GM19395 (cell line): ENCODE results near the gene ARHGEF12.

Experiments used
- ATAC-seq: cut with Tn5 transposase; IDR thresholded peaks from one replicate; pipeline ENCODE4 v1.9.1; 2021; ENCODE audit warnings: mild to moderate bottlenecking, moderate library complexity; ENCODE audit not compliant: unreplicated experiment

ARHGEF12 gene

DNA sequence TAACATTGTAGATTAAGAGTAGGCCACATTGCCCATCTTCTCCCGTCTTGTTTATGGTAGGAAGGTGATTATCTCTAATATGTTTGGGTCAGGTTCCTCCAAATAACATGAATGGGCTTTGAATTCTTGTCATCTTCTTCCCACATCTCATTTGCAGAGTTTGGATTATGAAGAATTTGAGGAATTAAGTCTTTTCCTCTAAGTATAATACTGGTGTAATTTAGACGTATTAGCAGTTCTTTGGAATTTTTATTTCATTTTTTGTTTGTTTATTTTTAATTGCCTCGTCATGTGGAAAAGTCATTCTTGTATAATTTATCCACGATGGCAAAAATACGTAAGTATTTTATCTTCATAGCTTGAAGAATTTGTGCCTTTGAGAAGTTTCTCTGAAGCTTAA is 73.4 kb downstream of the ARHGEF12 start:
- ATAC-seq: no peak

DNA sequence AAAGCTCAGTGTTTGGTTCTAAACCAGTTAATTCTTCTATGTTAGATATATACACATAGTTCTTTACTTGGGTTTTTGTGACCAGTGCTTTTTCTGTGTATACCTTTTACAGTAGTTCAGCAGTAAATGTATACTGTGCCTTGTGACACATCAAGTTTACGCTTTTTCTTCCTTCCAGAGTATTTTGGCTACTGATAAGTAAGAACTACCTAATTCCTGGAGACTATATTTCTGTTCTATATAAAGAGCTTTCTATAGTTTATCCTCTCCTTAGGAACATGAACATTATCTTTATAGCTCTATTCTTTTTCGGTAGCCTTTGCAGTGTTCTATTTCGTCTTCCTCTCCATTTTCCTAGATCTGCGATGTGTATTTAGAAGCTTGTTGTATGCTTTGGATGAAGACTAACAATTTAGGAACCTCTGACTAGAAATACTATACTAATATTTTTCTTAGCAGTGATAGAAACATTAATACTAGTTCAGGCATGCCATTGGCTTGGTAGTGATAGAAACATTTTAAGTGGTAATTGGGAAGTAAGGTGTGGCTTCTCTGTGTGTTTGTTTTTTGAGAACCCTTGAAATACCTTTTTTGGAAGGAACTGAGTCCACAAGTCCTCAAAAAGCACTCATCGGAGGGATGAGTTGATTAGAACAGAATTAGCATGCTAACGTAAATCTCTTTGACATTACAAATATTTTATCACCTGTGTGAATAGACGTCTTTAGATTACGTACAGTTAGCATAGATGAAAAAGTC is 74.6 kb downstream of the ARHGEF12 start:
- no peak for ATAC-seq

GRCh38 chr11:120413480-120413879 is 77.3 kb downstream of the ARHGEF12 start:
- ATAC-seq: no peak

GRCh38 chr11:120420572-120420971 is 84.4 kb downstream of the ARHGEF12 start:
- no peak for ATAC-seq

GRCh38 chr11:120424185-120424969 is 88.2 kb downstream of the ARHGEF12 start:
- no peak for ATAC-seq

GRCh38 chr11:120424970-120425332 is 88.7 kb downstream of the ARHGEF12 start:
- no peak for ATAC-seq

DNA sequence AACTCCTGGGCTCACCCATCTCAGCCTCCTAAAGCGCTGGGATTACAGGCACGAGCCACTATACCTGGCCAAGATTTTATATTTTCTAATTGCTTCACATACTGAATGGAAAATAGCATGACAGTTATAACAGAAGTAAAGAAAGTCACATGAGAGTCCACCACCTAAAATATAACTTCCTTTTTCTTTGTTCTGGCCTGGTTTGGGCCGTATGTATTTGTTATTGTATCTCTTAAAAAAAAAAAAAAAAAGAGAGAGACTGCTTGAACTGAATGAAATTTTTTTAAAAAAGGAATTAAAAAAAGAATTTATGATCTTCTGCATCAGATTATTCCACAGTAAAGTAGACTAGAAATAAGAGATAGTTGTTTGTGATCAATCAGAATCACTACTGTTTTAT is 89.3 kb downstream of the ARHGEF12 start:
- no peak for ATAC-seq

DNA sequence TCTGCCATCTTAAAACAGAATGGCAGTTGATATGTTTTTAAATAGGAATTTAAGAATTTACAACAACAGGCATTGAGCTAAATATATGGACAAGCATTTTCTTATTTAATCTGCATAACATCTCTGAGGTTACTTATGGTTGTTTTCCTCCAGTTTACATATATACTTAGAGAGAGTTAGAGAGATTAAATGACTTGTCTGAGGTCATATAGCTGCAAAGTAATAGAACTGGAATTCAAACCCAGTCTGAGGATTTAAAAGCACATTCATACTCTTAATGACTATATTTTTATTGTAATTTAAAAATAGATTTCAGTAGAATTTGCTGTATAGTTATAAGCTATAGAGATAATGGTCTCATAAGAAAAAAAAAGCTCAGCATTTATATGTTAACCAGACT is 93.9 kb downstream of the ARHGEF12 start:
- ATAC-seq: no peak

DNA sequence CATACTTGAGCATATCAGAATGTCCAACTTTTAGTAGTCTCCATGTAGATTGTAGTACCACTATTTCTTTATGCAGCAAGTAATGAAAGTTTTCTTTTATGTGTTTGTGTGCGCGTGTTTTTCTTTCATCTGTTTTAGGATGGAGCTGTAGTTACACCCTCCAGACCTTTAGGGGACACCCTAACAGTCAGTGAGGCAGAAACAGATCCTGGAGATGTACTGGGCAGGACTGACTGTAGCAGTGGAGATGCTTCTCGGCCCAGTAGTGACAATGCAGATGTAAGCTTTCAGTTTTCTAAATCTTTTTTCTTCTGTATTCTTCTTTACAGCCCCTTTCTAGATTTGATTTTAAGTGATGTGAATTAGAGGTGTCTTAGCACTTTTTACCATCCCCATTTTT is 95.4 kb downstream of the ARHGEF12 start:
- no peak for ATAC-seq

GRCh38 chr11:120432056-120433018 is 96.1 kb downstream of the ARHGEF12 start:
- no peak for ATAC-seq

- no peak for ATAC-seq
Measured at GRCh38 chr11:120441592-120441991, 105.4 kb downstream of the ARHGEF12 start.

DNA sequence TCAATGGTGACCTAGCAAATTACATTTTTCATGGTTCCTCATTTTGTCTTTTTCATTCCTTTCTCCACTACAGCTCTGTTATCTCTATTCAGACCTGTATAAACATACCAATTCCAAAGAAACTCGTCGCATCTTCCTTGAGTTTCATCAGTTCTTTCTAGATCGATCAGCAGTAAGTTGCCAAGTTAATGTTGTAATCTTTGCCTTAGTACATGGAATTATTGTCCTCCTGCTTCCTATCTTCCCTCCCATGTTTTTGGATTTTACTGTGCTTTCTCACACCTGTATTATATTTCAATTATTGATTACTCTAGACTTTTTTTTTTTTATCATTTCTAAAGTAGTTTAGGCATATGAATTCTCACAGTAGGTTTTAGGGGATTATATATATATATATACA is 105.8 kb downstream of the ARHGEF12 start:
- no peak for ATAC-seq

DNA sequence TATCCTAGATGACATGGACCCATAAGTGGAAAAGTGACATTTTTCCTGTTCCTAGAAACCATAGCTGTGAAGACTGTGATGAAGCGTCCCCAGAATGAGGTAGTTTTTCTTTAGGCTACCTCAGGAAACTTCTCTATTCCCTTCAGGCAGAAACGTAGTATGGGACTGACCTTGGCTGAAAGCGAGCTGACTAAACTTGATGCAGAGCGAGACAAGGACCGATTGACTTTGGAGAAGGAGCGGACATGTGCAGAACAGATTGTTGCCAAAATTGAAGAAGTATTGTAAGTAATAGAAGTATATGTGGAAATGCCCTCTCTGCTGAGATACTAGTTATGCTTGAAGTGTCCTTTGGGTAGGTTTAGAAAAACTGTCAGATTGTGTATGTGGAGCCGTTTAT is 110.6 kb downstream of the ARHGEF12 start:
- no peak for ATAC-seq

GRCh38 chr11:120448240-120448639 is 112.0 kb downstream of the ARHGEF12 start:
- ATAC-seq: no peak

- ATAC-seq: no peak
Measured at GRCh38 chr11:120455487-120455886, 119.3 kb downstream of the ARHGEF12 start.

GRCh38 chr11:120457996-120458395 is 121.8 kb downstream of the ARHGEF12 start:
- ATAC-seq: no peak

DNA sequence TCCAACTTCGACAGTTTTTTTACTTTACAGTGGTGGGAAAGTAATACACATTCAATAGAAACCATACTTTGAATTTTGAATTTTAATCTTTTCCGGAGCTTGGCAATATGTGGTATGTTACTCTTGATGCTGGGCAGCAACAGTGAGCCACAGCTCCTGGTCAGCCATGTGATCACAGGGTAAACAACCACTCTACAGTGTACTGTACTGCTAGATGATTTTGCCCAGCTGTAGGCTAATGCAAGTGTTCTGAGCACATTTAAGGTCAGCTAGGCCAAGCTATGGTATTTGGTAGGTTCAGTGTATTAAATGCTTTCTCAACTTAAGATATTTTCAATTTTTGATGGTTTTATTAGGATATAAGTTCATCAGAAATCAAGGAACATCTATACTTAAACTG is 126.6 kb downstream of the ARHGEF12 start:
- ATAC-seq: no peak

DNA sequence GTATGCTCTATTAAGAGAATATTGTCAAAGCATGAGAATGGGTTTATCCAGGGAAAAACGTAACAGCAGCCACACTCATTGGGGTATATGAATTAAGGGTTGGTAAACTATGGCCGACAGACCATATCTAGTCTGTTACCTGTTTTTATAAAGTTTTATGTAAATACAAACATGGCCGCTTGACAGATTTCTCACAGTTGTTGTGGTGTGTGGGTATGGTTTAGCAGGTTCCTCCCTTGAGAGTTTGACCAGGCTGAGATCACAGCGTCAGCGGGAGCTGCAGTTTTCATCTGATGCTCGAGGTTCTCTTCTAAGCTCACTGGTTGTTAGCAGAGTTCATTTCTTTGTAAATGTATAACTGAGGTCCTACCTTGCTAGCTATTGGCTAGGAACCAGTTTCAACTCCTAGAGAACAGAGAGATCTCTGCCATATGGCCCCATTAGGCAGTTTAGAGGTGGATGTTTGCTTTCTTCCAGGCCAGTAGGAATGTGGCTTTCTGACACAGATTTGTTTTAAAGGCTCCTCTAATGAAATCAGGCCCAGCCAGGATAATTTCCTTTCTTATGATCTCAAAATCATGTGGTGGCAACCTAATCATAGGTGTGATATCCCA is 129.8 kb downstream of the ARHGEF12 start:
- no peak for ATAC-seq

DNA sequence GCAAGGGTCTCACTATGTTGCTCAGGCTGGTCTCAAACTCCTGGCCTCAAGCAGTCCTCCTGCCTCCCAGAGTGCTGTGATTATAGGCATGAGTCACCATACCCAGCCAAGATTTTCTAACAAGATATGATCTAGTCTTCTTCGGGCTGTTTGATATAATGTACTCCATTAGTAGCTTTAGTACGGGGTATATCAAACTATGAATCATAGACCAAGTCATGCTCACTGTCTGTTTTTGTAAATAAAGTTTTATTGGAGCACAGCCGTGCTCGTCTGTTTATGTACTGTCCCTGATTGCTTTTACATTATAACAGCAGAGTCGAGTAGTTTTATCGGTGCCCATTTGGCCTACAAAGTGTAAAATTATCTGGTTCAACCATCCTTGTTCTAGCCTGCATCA is 131.4 kb downstream of the ARHGEF12 start:
- ATAC-seq: no peak

GRCh38 chr11:120471131-120471530 is 134.9 kb downstream of the ARHGEF12 start:
- no peak for ATAC-seq

DNA sequence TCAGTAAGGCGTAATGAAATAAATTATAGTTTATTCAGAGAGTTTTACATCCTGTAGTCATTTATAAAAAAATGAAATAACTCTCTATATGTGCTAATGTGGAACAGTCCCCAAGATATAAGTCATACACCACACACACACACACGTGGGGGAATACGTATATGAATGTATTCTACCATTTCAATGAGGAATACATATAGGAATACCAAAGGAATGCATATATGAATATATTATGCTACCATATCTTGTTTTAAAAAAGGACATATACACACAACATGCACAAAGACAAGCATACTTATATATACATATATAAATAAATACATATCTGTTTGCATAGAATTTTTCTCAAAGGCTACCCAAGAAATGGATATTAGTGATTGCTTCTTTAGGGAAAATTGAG is 135.8 kb downstream of the ARHGEF12 start:
- ATAC-seq: no peak
